ENCODE measurements around the gene ADAMTSL2. TPM values are rescaled to one million over a fixed set of nuclear protein-coding genes. Genes with fewer than 3 reads are reported as not detected.

The ADAMTSL2 gene
- total RNA-seq, 1 experiment from 2014 or later = 0.87 TPM

DNA sequence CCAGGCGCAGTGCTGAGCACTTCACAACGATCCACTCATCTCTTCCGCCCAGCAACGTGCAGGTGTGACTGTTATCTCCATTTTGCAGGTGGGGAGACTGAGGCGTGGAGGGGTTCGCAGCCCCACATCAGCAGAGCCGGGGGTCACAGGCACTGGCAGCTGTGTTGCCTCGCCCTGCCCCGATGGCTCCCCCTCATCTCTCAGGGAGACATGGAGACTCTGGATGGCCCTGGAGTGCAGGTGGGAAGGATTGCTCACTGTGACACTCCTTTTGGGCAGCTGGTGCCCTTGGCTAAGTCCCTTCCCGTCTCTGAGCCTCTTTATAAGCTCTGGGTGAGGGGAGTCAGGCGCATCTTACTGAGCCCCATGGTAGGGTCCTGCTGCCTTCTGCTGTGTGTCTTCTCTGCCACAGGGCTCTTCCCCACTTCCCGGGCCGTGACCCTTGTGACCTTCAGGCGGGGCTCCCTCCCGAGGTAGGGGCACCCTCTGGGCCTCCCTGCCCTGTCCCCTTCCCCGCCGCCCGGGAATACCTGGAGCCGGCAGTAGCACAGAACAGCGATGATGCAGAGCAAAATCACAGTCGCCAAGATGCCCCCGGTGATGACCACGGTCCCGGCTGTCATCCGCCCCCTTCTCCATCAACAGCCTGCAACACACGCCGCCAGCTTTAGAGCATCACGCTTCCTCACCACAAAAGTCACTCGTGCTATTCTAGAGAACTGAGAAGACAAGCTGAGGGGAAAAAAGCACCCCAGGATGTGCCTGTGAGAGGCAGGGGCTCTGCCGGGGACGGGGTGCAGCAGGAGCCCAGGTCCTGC is 45.3 kb downstream of the ADAMTSL2 start (continued):
- TF ChIP-seq, protein P1, sequence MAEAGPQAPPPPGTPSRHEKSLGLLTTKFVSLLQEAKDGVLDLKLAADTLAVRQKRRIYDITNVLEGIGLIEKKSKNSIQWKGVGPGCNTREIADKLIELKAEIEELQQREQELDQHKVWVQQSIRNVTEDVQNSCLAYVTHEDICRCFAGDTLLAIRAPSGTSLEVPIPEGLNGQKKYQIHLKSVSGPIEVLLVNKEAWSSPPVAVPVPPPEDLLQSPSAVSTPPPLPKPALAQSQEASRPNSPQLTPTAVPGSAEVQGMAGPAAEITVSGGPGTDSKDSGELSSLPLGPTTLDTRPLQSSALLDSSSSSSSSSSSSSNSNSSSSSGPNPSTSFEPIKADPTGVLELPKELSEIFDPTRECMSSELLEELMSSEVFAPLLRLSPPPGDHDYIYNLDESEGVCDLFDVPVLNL (CRISPR knock-in tag; IDR thresholded peaks at IDR 0.05; ENCODE audit: borderline replicate concordance, low read depth) = no peak
- TF ChIP-seq NFE2L1 (CRISPR knock-in tag; IDR thresholded peaks at IDR 0.05) (no peak), ZNF121 (CRISPR knock-in tag; IDR thresholded peaks at IDR 0.05) (no peak), NR2C2 (CRISPR knock-in tag; IDR thresholded peaks at IDR 0.05) (no peak), ETV6 (CRISPR knock-in tag; IDR thresholded peaks at IDR 0.05) (no peak)

GRCh38 chr9:133580419-133580738 is 45.9 kb downstream of the ADAMTSL2 start:
- Mint-ChIP-seq H3K4me1 (peaks cover 36% of the 10 kb centered on the region), H3K9me3 (no peaks in the 10 kb centered on the region), H3K27me3 (ENCODE audit: low read depth) (no peaks in the 10 kb centered on the region), H3K4me3 (no peak overlapping the region), H3K27ac (no peak overlapping the region), H3K36me3 (no peaks in the 10 kb centered on the region)
- ATAC-seq (no peak), DNase-seq (ENCODE audit: low spot score) (no peak)
- CTCF ChIA-PET = interaction anchor here (1.0 to 1.7 kb wide), 2 partner anchors 9 to 46 kb away, joined by 4 to 11 read pairs; partner anchors contain the start of gene ADAMTSL2
- TF ChIP-seq USF1 (CRISPR knock-in tag; IDR thresholded peaks at IDR 0.05) = no peak
- no peak for TF ChIP-seq PREB (CRISPR knock-in tag; IDR thresholded peaks at IDR 0.05; ENCODE audit: borderline replicate concordance)
- TF ChIP-seq ZNF263 (CRISPR knock-in tag; IDR thresholded peaks at IDR 0.05; ENCODE audit: low read depth) = no peak
- TF ChIP-seq FOXK1 (CRISPR knock-in tag; IDR thresholded peaks at IDR 0.05) = no peak
- POLR2A ChIA-PET = no interaction called here

DNA sequence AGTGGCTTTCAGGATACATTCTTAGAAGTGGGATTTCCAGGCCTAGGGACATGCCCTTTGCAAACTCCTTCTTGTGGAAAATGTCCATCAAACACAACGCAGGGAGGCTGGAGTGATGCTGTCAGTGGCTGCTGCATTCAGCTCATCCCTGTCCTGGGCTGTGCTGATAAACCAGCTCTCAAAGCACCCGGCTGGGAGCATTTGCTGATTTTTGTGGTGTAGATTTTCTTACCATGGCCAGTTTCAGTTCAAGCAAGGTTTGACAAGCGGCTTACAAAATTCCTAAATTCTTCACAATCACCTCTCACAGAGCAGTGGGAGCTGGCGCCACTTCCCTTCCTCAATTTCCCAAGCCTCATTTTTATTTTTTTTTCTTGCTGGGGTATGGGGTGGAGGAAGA is 46.5 kb downstream of the ADAMTSL2 start:
- Mint-ChIP-seq H3K27ac (no peak overlapping the region), H3K4me3 (no peak overlapping the region), H3K36me3 (no peaks in the 10 kb centered on the region), H3K9me3 (no peaks in the 10 kb centered on the region), H3K4me1 (peaks cover 42% of the 10 kb centered on the region), H3K27me3 (ENCODE audit: low read depth) (no peaks in the 10 kb centered on the region)
- ChIA-PET CTCF (interaction anchor here (0.5 to 1.7 kb wide), 8 partner anchors 9 to 244 kb away, joined by 3 to 11 read pairs (median 3); partner anchors contain the start of gene ADAMTSL2), POLR2A (interaction anchor here (0.8 kb wide), 1 partner anchor 26 kb away, joined by 3 read pairs; no protein-coding TSS in a partner anchor)
- DNase-seq (ENCODE audit: low spot score) = no peak
- no peak for ATAC-seq
- TF ChIP-seq ELF4 (CRISPR knock-in tag; IDR thresholded peaks at IDR 0.05; ENCODE audit: low read depth) (no peak), ZBTB21 (CRISPR knock-in tag; IDR thresholded peaks at IDR 0.05; ENCODE audit: borderline replicate concordance) (no peak), MAX (CRISPR knock-in tag; IDR thresholded peaks at IDR 0.05) (no peak), CREM (CRISPR knock-in tag; IDR thresholded peaks at IDR 0.05) (no peak)

- Mint-ChIP-seq H3K4me3 (no peak overlapping the region), H3K27ac (peak overlapping the region; percentile 9; the same call in 1 of the 2 replicates), H3K9me3 (no peaks in the 10 kb centered on the region), H3K4me1 (peaks cover 39% of the 10 kb centered on the region), H3K36me3 (no peaks in the 10 kb centered on the region), H3K27me3 (ENCODE audit: low read depth) (no peaks in the 10 kb centered on the region)
- DNase-seq (ENCODE audit: low spot score) (no peak), ATAC-seq (no peak)
- POLR2A ChIA-PET = interaction anchor here (0.8 kb wide), 1 partner anchor 27 kb away, joined by 3 read pairs; no protein-coding TSS in a partner anchor
- CTCF ChIA-PET = interaction anchor here (0.5 to 1.7 kb wide), 11 partner anchors 8 to 243 kb away, joined by 3 to 11 read pairs (median 3); partner anchors contain the start of gene ADAMTSL2
- TF ChIP-seq NFE2L1 (CRISPR knock-in tag; IDR thresholded peaks at IDR 0.05) (no peak), AFF4 (CRISPR knock-in tag; IDR thresholded peaks at IDR 0.05; ENCODE audit: borderline replicate concordance) (no peak), ZBTB43 (CRISPR knock-in tag; IDR thresholded peaks at IDR 0.05) (no peak), ZNF263 (CRISPR knock-in tag; IDR thresholded peaks at IDR 0.05; ENCODE audit: low read depth) (no peak), GABPB1 (CRISPR knock-in tag; IDR thresholded peaks at IDR 0.05) (no peak), ELF4 (CRISPR knock-in tag; IDR thresholded peaks at IDR 0.05; ENCODE audit: low read depth) (no peak), RELA (CRISPR knock-in tag; IDR thresholded peaks at IDR 0.05; ENCODE audit: borderline replicate concordance) (no peak)
These were observed 47.2 kb downstream of the ADAMTSL2 start for GRCh38 chr9:133581513-133582343.
